Activated CD4-positive, CD25-positive, alpha-beta regulatory T cell treated with anti-CD3 and anti-CD28 coated beads, Interleukin-2, amount 50 U/mL, for 16 hours (primary cell): ENCODE data around the gene B3GNT7.
"Not testable (repeated sequence)": the region's sequence is repeated elsewhere in the genome, so short reads cannot be mapped to it uniquely, and the experiment has no call there.

Experiments used
- DNase-seq: peaks from one replicate; pipeline ENCODE4 v3.0.0-alpha.2; 2020; ENCODE audit warnings: low read depth, low spot score

B3GNT7 gene

DNA sequence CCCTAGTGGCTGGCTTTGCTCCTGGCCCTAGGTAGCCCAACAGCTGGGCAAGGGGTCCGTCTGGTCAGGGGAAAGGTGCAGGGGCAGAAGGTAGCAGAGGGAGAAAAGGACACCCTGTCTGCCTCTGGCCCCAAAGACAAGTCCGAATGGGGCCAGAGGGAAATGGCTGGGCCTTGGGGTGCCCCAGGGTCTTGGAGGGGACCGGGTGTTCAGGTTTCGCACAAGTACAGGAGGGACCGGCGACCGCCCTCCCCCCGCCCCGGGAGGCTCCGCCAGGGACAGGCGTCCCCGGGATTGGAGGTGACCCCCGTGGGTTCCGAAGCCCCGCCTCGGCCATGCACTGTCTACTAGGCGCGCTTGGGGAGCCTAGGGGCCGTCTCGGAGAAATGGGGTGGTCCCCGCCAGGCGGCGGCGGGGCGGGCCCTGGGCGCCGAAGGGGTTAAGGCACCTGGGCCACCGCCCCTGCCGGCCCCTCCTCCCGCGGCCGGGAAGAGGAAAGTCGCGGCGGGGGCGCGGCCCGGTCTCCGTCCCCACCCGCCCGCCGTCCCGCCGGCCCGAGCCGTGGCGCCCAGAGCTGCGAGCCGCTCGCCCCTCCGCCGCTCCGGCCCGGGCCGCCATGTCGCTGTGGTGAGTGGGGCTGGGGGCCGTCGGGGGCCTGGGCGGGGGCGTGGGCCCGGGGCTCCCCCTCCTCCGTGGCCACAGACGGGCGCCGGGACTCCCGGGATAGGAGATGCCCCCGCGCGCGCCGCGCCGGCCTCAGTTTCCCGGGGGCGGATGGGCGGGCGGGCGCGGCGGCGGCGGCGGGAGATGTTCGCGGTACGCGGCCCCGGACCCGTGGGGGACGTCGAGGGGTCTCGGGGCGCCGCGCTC is at the start of gene B3GNT7:
B3GNT7 (plus strand) TSS at position 523 of the 870 bp plus-strand sequence; CDS start at position 617, 94 bp downstream.
- no peak for DNase-seq

DNA sequence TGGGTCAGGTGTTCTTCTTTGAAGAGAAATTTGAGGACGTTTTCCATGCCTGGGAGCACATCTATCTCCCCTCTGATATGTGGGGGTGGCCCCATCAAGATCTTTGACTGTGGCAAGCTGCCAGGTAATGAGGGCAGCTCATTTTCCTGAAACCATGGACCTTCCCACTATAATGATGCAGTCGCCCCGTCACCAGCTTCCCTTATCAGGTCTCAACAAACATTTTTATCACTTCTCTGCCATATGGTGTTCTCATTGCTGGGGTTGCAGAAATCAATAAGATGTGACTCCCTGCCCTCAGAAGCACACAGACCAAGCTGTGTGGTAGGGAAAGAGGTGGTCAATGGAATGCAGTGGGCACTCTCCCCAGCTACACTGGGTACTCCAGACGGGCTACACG is 48.4 kb upstream of the B3GNT7 start:
- DNase-seq = no peak

- DNase-seq = no peak
Measured at GRCh38 chr2:231347638-231348037, 47.9 kb upstream of the B3GNT7 start.

GRCh38 chr2:231348173-231348572 is 47.3 kb upstream of the B3GNT7 start:
- DNase-seq = no peak

DNA sequence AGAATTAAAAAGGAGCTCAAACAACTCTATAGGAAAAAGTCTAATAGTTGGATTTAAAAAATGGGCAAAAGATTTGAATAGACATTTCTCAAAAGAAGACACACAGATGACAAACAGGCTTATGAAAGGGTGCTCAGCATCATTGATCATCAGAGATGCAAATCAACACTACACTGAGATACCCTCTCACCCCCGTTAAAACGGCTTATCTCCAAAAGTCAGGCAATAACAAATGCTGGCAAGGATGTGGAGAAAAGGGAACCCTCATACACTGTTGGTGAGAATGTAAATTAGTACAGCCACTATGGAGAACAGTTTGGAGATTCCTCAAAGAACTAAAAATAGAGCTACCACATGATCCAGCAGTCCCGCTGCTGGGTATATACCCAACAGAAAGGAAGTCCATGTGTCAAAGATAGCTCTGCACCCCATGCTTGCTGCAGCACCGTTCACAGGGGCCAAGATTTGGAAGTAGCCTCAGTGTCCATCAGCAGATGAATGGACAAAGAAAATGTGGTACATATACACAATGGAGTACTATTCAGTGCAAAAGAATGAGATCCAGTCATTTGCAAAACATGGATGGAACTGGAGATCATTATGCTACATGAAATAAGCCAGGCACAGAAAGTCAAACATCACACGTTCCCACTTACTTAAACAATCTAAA is 46.7 kb upstream of the B3GNT7 start:
- DNase-seq = no peak

DNA sequence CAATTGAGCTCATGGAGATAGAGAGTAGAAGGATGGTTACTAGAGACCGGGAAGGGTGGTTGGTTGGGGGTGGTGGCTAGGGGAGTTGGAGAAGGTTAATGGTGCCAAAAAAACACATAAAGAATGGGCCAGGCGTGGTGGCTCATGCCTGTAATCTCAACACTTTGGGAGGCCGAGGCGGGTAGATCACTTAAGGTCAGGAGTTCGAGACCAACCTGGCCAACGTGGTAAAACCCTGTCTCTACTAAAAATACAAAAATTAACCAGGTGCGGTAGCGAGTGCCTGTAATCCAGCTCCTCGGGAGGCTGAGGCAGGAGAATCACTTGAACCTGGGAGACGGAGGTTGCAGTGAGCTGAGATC is 46.2 kb upstream of the B3GNT7 start:
- not testable (repeated sequence) for DNase-seq

- no peak for DNase-seq
Measured at GRCh38 chr2:231351648-231352047, 43.9 kb upstream of the B3GNT7 start.

GRCh38 chr2:231353469-231353868 is 42.0 kb upstream of the B3GNT7 start:
- no peak for DNase-seq

DNA sequence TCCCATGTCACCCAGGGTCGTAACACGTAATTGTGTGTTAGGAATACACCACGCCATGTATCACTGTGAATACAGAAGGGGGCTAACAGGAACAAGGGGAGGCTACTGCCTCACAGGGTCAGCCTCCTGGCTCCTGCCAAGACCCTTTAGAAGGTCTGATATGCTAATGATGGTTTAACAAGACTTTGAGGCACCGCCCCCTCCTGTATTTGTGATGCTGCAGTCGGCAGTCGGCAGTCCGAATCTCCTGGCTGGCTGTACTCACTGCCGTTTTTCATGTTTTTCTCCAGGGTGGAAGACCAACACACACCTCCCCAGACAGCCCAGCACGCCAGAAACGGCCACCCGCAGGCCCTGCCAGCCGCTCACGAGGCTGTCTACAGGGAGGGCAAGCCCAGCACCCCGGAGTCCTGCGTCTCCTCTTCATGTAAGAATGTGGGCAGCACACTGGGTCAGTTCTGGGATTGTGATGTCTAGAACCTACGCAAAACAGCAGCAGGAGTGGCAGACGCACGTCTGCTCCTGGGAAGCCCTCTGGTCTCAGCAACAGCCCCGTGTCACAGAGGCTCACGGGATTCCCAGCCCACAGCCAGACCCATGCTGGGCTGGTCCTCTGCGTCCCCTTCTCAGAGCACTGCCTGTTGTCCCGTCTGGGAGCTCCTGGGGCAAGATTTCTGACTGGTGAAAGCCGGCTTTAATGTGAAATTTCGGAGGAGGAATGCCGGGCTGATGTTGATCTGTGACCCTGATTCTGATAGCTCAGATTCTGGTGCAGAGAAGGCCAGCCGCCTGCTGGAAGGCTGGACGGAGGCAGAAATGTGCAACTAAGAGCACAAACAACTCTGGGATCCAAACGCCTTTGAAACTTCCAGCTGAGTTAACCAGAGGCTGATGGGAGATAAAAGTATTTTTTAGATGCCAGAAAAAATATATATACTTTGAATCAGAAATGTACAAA is 39.7 kb upstream of the B3GNT7 start:
- DNase-seq = no peak

DNA sequence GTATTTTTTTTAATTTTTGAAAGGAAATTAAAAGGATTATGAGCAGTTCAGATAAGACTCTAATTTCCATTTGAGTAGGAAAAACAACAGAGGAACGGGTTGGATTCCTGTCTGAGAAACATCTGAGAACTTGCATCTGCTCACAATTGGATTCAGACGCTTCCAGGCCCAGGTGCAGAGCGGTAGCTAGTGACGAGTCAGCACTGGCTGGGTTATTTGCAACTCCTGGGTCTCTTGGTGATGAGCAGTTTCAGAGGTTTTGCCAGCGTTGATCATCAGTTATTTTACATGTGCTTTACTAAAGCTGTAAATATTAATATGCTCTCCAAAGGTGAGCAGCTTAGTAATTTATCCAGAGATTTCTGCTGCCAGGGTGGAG is 39.1 kb upstream of the B3GNT7 start:
- DNase-seq = no peak

- DNase-seq = no peak
Measured at GRCh38 chr2:231357048-231357447, 38.5 kb upstream of the B3GNT7 start.

DNA sequence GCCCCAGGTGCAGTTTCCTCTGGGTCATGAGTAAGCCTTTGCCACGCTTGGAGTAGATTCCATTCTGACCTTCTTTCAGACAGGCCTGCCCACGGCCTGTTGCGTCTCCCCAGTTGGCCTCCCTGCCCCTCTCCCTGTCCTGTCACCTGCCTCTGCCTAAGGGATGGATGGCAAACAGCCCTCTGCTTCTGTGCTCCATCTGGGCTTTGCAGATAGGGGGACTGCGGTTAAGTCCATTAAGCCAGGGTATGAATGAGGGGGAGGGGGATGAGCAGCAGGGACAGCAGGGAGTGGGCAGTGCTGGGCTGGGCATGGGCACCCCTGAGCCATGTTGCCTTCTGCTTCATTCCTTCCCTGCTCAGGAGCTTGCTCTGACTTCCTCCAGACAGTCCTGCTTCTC is 37.6 kb upstream of the B3GNT7 start:
- DNase-seq = no peak

GRCh38 chr2:231359441-231359840 is 36.1 kb upstream of the B3GNT7 start:
- no peak for DNase-seq

DNA sequence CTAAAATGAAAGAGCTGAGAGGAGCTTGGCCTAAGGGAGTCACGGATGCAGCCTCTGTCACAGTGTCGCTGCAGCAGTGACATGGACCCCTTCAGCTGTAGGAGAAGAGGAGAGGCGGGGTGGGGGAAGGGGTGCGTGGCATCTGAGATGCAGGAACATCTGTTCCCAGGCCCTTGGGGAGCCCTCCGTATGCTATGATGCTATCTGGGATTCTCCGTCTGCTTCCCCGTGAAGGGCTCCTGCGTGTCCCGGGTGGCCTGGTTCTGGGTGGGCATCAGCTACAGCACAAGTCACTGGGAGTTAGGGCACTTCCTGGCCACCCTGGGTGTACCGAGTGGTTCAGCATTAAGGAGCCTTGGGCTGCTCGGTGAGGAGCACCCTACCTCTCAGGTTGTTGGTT is 35.6 kb upstream of the B3GNT7 start:
- no peak for DNase-seq

GRCh38 chr2:231360401-231360800 is 35.1 kb upstream of the B3GNT7 start:
- no peak for DNase-seq

DNA sequence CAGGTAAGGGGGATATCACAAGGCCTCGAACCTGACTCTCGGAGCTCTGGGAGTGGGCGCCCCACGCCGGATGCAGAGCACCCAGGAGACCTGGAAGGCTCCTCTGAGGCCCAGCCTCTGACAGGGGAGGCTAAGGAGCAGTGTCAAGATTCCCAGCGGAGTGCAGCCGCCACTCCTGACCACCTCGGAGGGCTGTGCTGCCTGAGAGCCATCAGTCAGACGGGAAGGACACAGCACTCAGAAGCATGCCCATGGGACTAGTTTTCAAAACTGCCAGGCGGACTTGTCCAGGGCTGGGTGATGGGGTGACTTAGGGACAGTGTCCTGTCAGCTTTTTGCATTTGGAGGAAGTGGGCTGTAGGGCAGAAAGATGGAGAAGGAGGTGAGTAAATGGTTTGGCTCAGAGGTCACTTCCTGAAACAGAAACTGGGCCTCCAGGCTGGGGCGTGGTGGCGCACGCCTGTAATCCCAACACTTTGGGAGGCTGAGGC is 34.6 kb upstream of the B3GNT7 start:
- no peak for DNase-seq

GRCh38 chr2:231361701-231362554 is 33.6 kb upstream of the B3GNT7 start:
- DNase-seq = no peak

DNA sequence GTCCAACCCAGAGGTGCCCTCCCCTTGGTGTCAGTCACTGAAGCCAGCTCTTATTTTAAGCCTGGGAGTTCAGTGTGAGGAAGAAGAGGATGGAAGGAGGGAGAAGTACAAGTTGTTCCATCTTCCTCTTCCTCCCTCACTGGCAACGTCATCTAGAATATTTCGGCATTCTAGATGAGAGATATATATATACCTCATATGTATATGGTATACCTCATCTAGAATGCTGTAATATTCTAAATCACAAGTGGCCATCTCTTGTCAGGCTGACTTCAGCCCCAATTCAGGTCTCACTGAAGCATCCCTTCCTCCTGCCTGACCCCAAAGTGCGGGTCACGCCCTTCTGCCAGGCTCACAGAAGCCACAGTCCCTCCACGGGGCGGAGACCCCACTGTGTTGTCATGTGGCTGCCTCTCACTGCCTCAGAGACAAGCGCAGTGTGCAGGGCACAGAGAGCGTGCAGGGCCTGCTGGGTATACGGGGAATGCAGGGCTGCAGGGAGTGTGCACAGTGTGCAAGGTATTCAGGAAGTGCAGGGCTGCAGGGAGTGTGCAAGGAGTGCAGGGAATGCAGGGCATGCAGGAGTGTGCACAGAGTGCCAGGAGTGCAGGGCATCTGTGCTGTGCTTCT is 32.8 kb upstream of the B3GNT7 start:
- DNase-seq = no peak

- DNase-seq = no peak
Measured at GRCh38 chr2:231364061-231364460, 31.4 kb upstream of the B3GNT7 start.
